ENCODE data around the gene NEU2. TPM values are rescaled to one million over a fixed set of nuclear protein-coding genes. Genes with fewer than 3 reads are reported as not detected.

Gene NEU2
- total and polyA plus RNA-seq, 2 of the 13 experiments (the other 11 are each of a cell fraction or from before 2014, with no cell fraction given), result not detected

GRCh38 chr2:233033672-233034071 lies 1.2 kb downstream of the NEU2 start:
- Histone ChIP-seq H3K27me3 (ENCODE audit: control insufficient read depth in 1 of 2, insufficient read depth in 2 of 2, low read length in 2 of 2) (peaks cover 10 to 30% of the 10 kb centered on the region in 2 experiments), H4K20me1 (ENCODE audit: insufficient read depth, low read length) (no peaks in the 10 kb centered on the region), H3K79me2 (ENCODE audit: insufficient read depth, low read length) (no peaks in the 10 kb centered on the region), H3K4me3 (replicated peaks in 1 of 3; ENCODE audit: insufficient read depth in 1 of 3, low read depth in 2 of 3, low read length in 3 of 3) (no peak overlapping the region), H3K9me3 (ENCODE audit: low read length) (no peaks in the 10 kb centered on the region), H3K4me1 (ENCODE audit: insufficient read depth, low read length) (peaks cover 15% of the 10 kb centered on the region), H2AFZ (ENCODE audit: low read length) (no peak overlapping the region), H3K4me2 (ENCODE audit: low read depth, low read length) (no peak overlapping the region), H3K27ac (ENCODE audit: extremely low read length, insufficient read depth, low read length) (no peak overlapping the region), H3K9ac (ENCODE audit: insufficient read depth, low read depth, low read length) (no peak overlapping the region), H3K36me3 (replicated peaks in 1 of 2; ENCODE audit: control insufficient read depth in 1 of 2, insufficient read depth in 2 of 2, low read length in 2 of 2) (no peaks in the 10 kb centered on the region)
- ChIA-PET POLR2A (no interaction called here), CTCF (ENCODE audit: low intra/inter-chr PET ratio, low total read pairs) (no interaction called here)
- 31% methylated on average over 9 of the region's 9 CpGs for WGBS (ENCODE audit: low lambda C conversion rate)
- FAIRE-seq (no peak), DNase-seq (ENCODE audit: low spot score) (no peak), ATAC-seq (no peak)
- in situ Hi-C loops (cut with HindIII; ENCODE audit: extremely low pct_ligation_motif_present, low pct_unique_long_range_greater_than_20kb) (no loop called here), intact Hi-C loops (cut with micrococcal nuclease; ENCODE audit: unreplicated experiment) (no loop called here)
- BruUV-seq (replicated peaks), result no TSS peak
- TF ChIP-seq PHF20 (CRISPR knock-in tag; IDR thresholded peaks at IDR 0.05) (no peak), NR2F1 (CRISPR knock-in tag; IDR thresholded peaks at IDR 0.05) (no peak), CTCF (CRISPR knock-in tag; IDR thresholded peaks at IDR 0.05) (no peak), MLX (CRISPR knock-in tag; IDR thresholded peaks at IDR 0.05) (no peak), ZNF674 (CRISPR knock-in tag; IDR thresholded peaks at IDR 0.05; ENCODE audit: low read depth) (no peak), ZNF510 (CRISPR knock-in tag; IDR thresholded peaks at IDR 0.05; ENCODE audit: low read depth) (no peak), PCBP1 (IDR thresholded peaks at IDR 0.05; ENCODE audit: borderline replicate concordance, low read depth, low read length) (no peak), HNRNPLL (IDR thresholded peaks at IDR 0.05; ENCODE audit: low read depth, low read length, poor library complexity, severe bottlenecking) (no peak), PATZ1 (CRISPR knock-in tag; IDR thresholded peaks at IDR 0.05) (no peak), HOXA3 (CRISPR knock-in tag; IDR thresholded peaks at IDR 0.05) (no peak), SP4 (CRISPR knock-in tag; IDR thresholded peaks at IDR 0.05) (no peak)
- TF ChIP-seq, protein P1, sequence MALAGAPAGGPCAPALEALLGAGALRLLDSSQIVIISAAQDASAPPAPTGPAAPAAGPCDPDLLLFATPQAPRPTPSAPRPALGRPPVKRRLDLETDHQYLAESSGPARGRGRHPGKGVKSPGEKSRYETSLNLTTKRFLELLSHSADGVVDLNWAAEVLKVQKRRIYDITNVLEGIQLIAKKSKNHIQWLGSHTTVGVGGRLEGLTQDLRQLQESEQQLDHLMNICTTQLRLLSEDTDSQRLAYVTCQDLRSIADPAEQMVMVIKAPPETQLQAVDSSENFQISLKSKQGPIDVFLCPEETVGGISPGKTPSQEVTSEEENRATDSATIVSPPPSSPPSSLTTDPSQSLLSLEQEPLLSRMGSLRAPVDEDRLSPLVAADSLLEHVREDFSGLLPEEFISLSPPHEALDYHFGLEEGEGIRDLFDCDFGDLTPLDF (CRISPR knock-in tag; IDR thresholded peaks at IDR 0.05), result no peak
- TF ChIP-seq, protein P2, sequence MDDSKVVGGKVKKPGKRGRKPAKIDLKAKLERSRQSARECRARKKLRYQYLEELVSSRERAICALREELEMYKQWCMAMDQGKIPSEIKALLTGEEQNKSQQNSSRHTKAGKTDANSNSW (CRISPR knock-in tag; IDR thresholded peaks at IDR 0.05; ENCODE audit: borderline replicate concordance), result no peak

Measured in HepG2 (cell line).